CD4-positive, alpha-beta T cell (primary cell): ENCODE measurements around the gene MYO1C. TPM values are rescaled to one million over a fixed set of nuclear protein-coding genes. Genes with fewer than 3 reads are reported as not detected.

ENCODE experiments used
- ATAC-seq: fragments of 200-7000 bp; cut with Tn5 transposase; one replicate; pipeline ENCODE4 v1.10.0; 2022; ENCODE audit warnings: mild to moderate bottlenecking; ENCODE audit not compliant: poor library complexity
- CTCF ChIA-PET: fragments of 350-600 bp; sonication (Branson Sonifier 250); formaldehyde crosslinking; loops from one replicate; lab custom pipeline; 2021; ENCODE audit warnings: antibody characterized with exemption, inconsistent platforms; lab: Charles Lee
- POLR2A ChIA-PET: fragments of 350-600 bp; sonication (Branson Sonifier 250); formaldehyde crosslinking; loops from one replicate; lab custom pipeline; 2021; ENCODE audit warnings: antibody characterized with exemption, inconsistent platforms; lab: Charles Lee
- DNase-seq, 14 experiments: peaks; one replicate each; pipeline ENCODE4 v3.0.0-alpha.2; 2013 to 2020; ENCODE audit warnings: mixed read lengths in 2 of 14
- H3K27ac ChIP-seq, 2 donors: one replicate each; pipeline versions ENCODE4 v1.5.1 to v1.7.0; 2013; ENCODE audit warnings: low read length in 2 of 2, low read depth in 1 of 2, mild to moderate bottlenecking in 1 of 2
- H3K27me3 ChIP-seq, 2 experiments: 1 replicate in 1 of 2; 2 replicates in 1 of 2; pipeline versions ENCODE4 v1.6.1 to v1.7.0; 2013; ENCODE audit warnings: low read length in 2 of 2, control low read depth in 1 of 2, mild to moderate bottlenecking in 1 of 2, moderate library complexity in 1 of 2; ENCODE audit not compliant: insufficient read depth in 2 of 2, control insufficient read depth in 1 of 2
- H3K36me3 ChIP-seq: one replicate; pipeline ENCODE4 v1.6.1; 2013; ENCODE audit warnings: low read length, control low read depth; ENCODE audit not compliant: insufficient read depth
- H3K4me1 ChIP-seq: one replicate; pipeline ENCODE4 v1.6.1; 2013; ENCODE audit warnings: low read length, control low read depth; ENCODE audit not compliant: insufficient read depth
- H3K4me3 ChIP-seq: one replicate; pipeline ENCODE4 v1.5.1; 2013; ENCODE audit warnings: mild to moderate bottlenecking, low read length, moderate library complexity
- H3K9me3 ChIP-seq, 2 experiments: 1 replicate in 1 of 2; 2 replicates in 1 of 2; pipeline versions ENCODE4 v1.6.1 to v1.7.0; 2013; ENCODE audit warnings: low read length in 2 of 2, mild to moderate bottlenecking in 2 of 2, control low read depth in 1 of 2, moderate library complexity in 1 of 2; ENCODE audit not compliant: control insufficient read depth in 1 of 2, insufficient read depth in 1 of 2
- H3K27ac Mint-ChIP-seq: one replicate; pipeline ENCODE4 v1.8.0; 2020; ENCODE audit warnings: mixed read lengths
- H3K27me3 Mint-ChIP-seq: one replicate; pipeline ENCODE4 v1.8.0; 2021; ENCODE audit warnings: mixed read lengths
- H3K36me3 Mint-ChIP-seq: one replicate; pipeline ENCODE4 v1.8.0; 2021; ENCODE audit warnings: low read depth, mixed read lengths
- H3K4me1 Mint-ChIP-seq: one replicate; pipeline ENCODE4 v1.8.0; 2021; ENCODE audit warnings: low read depth, mixed read lengths
- H3K4me3 Mint-ChIP-seq: one replicate; pipeline ENCODE4 v1.8.0; 2020; ENCODE audit warnings: mild to moderate bottlenecking, mixed read lengths
- H3K9me3 Mint-ChIP-seq: one replicate; pipeline ENCODE4 v1.8.0; 2020; ENCODE audit warnings: mixed read lengths
- intact Hi-C, 2 experiments: fragments of 100-400 bp; cut with DNase I in 1 of 2; cut with micrococcal nuclease in 1 of 2; formaldehyde crosslinking; loops; one replicate each; pipeline versions ENCODE4 v1.15.1 to v1.9.0; 2023 to 2025; cut with DNase I, micrococcal nuclease
- total RNA-seq, 174 experiments: library from RNA in 2 of 174; stranded (reverse) in 2 of 174; gene quantifications; one replicate each; pipeline ENCODE4 v1.2.3 and lab custom pipeline; 2021 to 2026
- TF ChIP-seq, protein P1 (sequence below): fragments of 200-600 bp; IDR thresholded peaks from one replicate; pipeline ENCODE4 v1.8.0; 2022; ENCODE audit warnings: antibody characterized with exemption, mild to moderate bottlenecking

MYO1C gene
- total RNA-seq, 2 experiments from 2014 or later: 21.0 to 24.7 TPM

DNA sequence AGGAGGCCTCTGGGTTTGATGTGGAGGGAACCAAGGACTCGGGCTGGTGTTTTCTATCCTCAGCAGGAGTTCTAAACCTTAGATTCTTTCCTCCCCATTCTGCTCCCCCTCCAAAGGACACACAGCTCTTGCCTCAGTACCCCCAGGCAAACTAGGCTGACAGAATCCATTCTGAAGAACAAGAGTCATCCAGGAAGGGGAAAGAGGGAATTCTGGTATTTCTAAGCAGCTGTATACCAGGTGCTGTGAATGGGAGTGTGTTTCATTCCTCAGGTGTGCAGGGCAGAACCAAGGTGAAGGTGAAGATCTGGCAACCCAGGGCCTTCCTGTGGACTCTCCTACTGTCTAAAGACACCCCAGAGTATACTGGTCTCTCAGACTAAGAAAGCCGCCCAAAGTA lies 19.9 kb upstream of the MYO1C start:
- peaks cover 76% of the 10 kb centered on the region for H3K36me3 Mint-ChIP-seq
- no peak overlapping the region for H3K27ac Mint-ChIP-seq
- POLR2A ChIA-PET: interaction anchor here (0.8 kb wide), 1 partner anchor 112 kb away, joined by 5 read pairs; the partner anchor contains the start of gene YWHAE

DNA sequence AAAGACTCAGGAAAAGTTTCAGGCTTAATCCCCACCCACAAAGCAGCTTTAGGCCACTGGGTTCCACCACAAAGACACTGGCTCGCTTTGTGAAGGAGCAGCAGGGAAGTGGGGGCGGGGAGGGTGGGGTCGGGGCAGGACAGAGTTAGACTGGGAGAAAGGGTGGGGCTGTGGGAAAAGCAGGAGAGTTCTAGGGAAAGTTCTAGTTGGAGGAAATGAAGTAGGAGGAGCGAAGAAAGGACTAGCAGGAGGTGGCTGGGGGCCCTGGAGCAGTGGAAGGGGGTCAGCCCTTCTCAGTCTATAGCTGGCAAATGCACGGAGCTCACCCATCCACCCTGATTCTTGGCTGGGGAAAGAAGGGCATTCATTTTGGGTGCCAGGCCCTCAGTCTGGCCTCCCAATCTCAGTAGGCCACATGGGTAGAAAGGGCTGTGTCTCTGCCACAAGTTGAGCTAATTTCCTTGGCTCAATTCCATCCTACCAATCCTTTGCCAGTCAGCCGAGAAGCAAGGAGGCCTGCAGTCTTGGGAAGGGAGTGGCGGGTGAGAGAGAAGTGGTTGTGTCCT lies 19.4 kb upstream of the MYO1C start:
- Histone ChIP-seq H3K4me3 (no peak overlapping the region), H3K27ac (no peak overlapping the region), H3K9me3 (no peaks in the 10 kb centered on the region), H3K27me3 (no peaks in the 10 kb centered on the region), H3K36me3 (peaks cover 71% of the 10 kb centered on the region), H3K4me1 (peaks cover 34% of the 10 kb centered on the region)
- DNase-seq (no peak), ATAC-seq (no peak)
- TF ChIP-seq, protein P1, sequence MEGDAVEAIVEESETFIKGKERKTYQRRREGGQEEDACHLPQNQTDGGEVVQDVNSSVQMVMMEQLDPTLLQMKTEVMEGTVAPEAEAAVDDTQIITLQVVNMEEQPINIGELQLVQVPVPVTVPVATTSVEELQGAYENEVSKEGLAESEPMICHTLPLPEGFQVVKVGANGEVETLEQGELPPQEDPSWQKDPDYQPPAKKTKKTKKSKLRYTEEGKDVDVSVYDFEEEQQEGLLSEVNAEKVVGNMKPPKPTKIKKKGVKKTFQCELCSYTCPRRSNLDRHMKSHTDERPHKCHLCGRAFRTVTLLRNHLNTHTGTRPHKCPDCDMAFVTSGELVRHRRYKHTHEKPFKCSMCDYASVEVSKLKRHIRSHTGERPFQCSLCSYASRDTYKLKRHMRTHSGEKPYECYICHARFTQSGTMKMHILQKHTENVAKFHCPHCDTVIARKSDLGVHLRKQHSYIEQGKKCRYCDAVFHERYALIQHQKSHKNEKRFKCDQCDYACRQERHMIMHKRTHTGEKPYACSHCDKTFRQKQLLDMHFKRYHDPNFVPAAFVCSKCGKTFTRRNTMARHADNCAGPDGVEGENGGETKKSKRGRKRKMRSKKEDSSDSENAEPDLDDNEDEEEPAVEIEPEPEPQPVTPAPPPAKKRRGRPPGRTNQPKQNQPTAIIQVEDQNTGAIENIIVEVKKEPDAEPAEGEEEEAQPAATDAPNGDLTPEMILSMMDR: no peak
- POLR2A ChIA-PET: interaction anchor here (0.8 kb wide), 1 partner anchor 112 kb away, joined by 5 read pairs; the partner anchor contains the start of gene YWHAE
- Mint-ChIP-seq H3K36me3 (peaks cover 80% of the 10 kb centered on the region), H3K4me1 (peaks cover 28% of the 10 kb centered on the region), H3K27me3 (no peaks in the 10 kb centered on the region), H3K9me3 (no peaks in the 10 kb centered on the region), H3K4me3 (no peak overlapping the region), H3K27ac (no peak overlapping the region)
- CTCF ChIA-PET: no interaction called here
- intact Hi-C loops: no loop called here

More for the DNA sequence above, 19.9 kb upstream of the MYO1C start:
- Mint-ChIP-seq H3K27me3 (no peaks in the 10 kb centered on the region), H3K4me1 (peaks cover 28% of the 10 kb centered on the region), H3K4me3 (no peak overlapping the region), H3K9me3 (no peaks in the 10 kb centered on the region)
- Histone ChIP-seq H3K27ac (no peak overlapping the region), H3K4me3 (no peak overlapping the region), H3K4me1 (peaks cover 38% of the 10 kb centered on the region), H3K9me3 (no peaks in the 10 kb centered on the region), H3K36me3 (peaks cover 66% of the 10 kb centered on the region), H3K27me3 (no peaks in the 10 kb centered on the region)
- CTCF ChIA-PET: interaction anchor here (1.4 kb wide), 1 partner anchor 147 kb away, joined by 4 read pairs; no protein-coding TSS in a partner anchor
- DNase-seq (no peak), ATAC-seq (no peak)
- intact Hi-C loops: no loop called here
- TF ChIP-seq, protein P1: no peak

DNA sequence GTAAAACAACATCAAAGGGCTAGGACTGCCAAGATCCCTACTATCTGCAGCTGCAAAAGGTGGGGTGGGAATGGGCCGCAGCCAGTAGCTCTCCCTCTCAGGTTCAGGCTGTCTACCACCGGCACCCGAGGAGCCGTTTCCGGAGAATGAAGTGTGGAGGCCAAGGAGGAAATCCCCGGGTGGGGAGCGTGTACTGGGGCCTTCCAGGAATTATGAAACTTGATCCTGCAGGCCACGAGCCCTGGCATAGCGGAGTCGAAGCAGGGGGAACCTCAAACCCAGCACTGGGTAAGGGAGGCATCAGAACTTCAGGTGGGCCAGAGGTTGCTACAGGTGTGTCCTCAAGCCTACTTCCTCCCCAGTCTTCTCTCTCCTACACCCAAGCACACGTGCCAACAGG lies 18.8 kb upstream of the MYO1C start:
- Histone ChIP-seq H3K4me1 (peaks cover 34% of the 10 kb centered on the region), H3K27me3 (no peaks in the 10 kb centered on the region), H3K36me3 (peaks cover 76% of the 10 kb centered on the region), H3K27ac (no peak overlapping the region), H3K9me3 (no peaks in the 10 kb centered on the region), H3K4me3 (no peak overlapping the region)
- CTCF ChIA-PET: no interaction called here
- Mint-ChIP-seq H3K4me1 (peaks cover 28% of the 10 kb centered on the region), H3K36me3 (peaks cover 82% of the 10 kb centered on the region), H3K4me3 (no peak overlapping the region), H3K27ac (no peak overlapping the region), H3K9me3 (no peaks in the 10 kb centered on the region), H3K27me3 (no peaks in the 10 kb centered on the region)
- intact Hi-C loops: no loop called here
- ATAC-seq (no peak), DNase-seq (no peak)
- TF ChIP-seq, protein P1: no peak
- POLR2A ChIA-PET: no interaction called here
